Upper lobe of right lung (tissue), 1 donor: ENCODE results near the gene FLAD1. TPM values are rescaled to one million over a fixed set of nuclear protein-coding genes. Genes with fewer than 3 reads are reported as not detected.

ENCODE experiments used
- ATAC-seq: fragments of 200-7000 bp; cut with Tn5 transposase; one replicate; pipeline ENCODE4 v1.9.1; 2020; ENCODE audit warnings: mild to moderate bottlenecking, moderate library complexity
- DNase-seq: peaks from one replicate; pipeline ENCODE4 v3.0.0-alpha.2; 2020
- H3K27ac ChIP-seq: fragments of 200-600 bp; one replicate; pipeline ENCODE4 v1.8.0; 2022
- H3K27me3 ChIP-seq: fragments of 200-600 bp; one replicate; pipeline ENCODE4 v1.8.0; 2022; ENCODE audit warnings: mild to moderate bottlenecking
- H3K36me3 ChIP-seq: fragments of 200-600 bp; one replicate; pipeline ENCODE4 v1.8.0; 2022
- H3K4me1 ChIP-seq: fragments of 200-600 bp; one replicate; pipeline ENCODE4 v1.8.0; 2022
- H3K4me3 ChIP-seq: fragments of 200-600 bp; one replicate; pipeline ENCODE4 v1.8.0; 2022; ENCODE audit warnings: mild to moderate bottlenecking
- H3K9me3 ChIP-seq: fragments of 200-600 bp; one replicate; pipeline ENCODE4 v1.8.0; 2022
- CTCF ChIP-seq: fragments of 200-600 bp; IDR thresholded peaks from one replicate; pipeline ENCODE4 v1.8.0; 2022; ENCODE audit warnings: antibody characterized with exemption
- intact Hi-C: fragments of 100-400 bp; cut with DNase I; formaldehyde crosslinking; loops from one replicate; pipeline ENCODE4 v1.11.0; 2022
- total RNA-seq: library from RNA; stranded (reverse); fragmentation: NEBNext Ultra II Directional; extraction: Animal tissue kit (Norgen Biotek cat#: 25700); gene quantifications from one replicate; pipeline ENCODE4 v1.2.1, GENCODE V29; 2021
- donor health status: DM: no; HTN: yes; CAD: no; lungs with severe emphysema.

The FLAD1 gene
- total RNA-seq, 1 donor from 2014 or later = 29.0 TPM

GRCh38 chr1:155003227-155003765 lies 20.2 kb downstream of the FLAD1 start:
- Histone ChIP-seq H3K4me1 (peaks cover 61% of the 10 kb centered on the region), H3K36me3 (no peaks in the 10 kb centered on the region), H3K27ac (peak overlapping the region; percentile 93), H3K27me3 (no peaks in the 10 kb centered on the region), H3K9me3 (no peaks in the 10 kb centered on the region), H3K4me3 (peak overlapping the region; percentile 88)
- no peak for DNase-seq
- no peak for ATAC-seq
- TF ChIP-seq CTCF = no peak
- intact Hi-C loops = no loop called here

GRCh38 chr1:155003766-155004351 lies 20.7 kb downstream of the FLAD1 start:
- no peaks in the 10 kb centered on the region for H3K36me3 ChIP-seq
- TF ChIP-seq CTCF = no peak
- no peaks in the 10 kb centered on the region for H3K9me3 ChIP-seq
- intact Hi-C loops = no loop called here
- ATAC-seq (peak; percentile 2), DNase-seq (peak; percentile 89)
- peak overlapping the region; percentile 88 for H3K4me3 ChIP-seq
- no peaks in the 10 kb centered on the region for H3K27me3 ChIP-seq
- H3K4me1 ChIP-seq = peaks cover 64% of the 10 kb centered on the region
- H3K27ac ChIP-seq = peak overlapping the region; percentile 93

GRCh38 chr1:155004352-155005075 lies 21.4 kb downstream of the FLAD1 start:
- Histone ChIP-seq H3K36me3 (no peaks in the 10 kb centered on the region), H3K4me1 (peaks cover 57% of the 10 kb centered on the region), H3K27me3 (no peaks in the 10 kb centered on the region), H3K9me3 (no peaks in the 10 kb centered on the region), H3K27ac (peak overlapping the region; percentile 93), H3K4me3 (peak overlapping the region; percentile 88)
- no peak for DNase-seq
- no peak for TF ChIP-seq CTCF
- intact Hi-C loops = no loop called here
- no peak for ATAC-seq

- intact Hi-C loops = no loop called here
Measured at GRCh38 chr1:155005076-155006011, 22.2 kb downstream of the FLAD1 start.

More at GRCh38 chr1:155005076-155006011, 22.2 kb downstream of the FLAD1 start:
- no peak for TF ChIP-seq CTCF
- peaks cover 58% of the 10 kb centered on the region for H3K4me1 ChIP-seq
- ATAC-seq (peak; percentile 4), DNase-seq (peak; percentile 87)
- H3K27me3 ChIP-seq = no peaks in the 10 kb centered on the region
- peak overlapping the region; percentile 93 for H3K27ac ChIP-seq
- H3K9me3 ChIP-seq = no peaks in the 10 kb centered on the region
- H3K36me3 ChIP-seq = no peaks in the 10 kb centered on the region
- peak overlapping the region; percentile 88 for H3K4me3 ChIP-seq
